ENCODE measurements around the gene RASL11B. TPM values are rescaled to one million over a fixed set of nuclear protein-coding genes. Genes with fewer than 3 reads are reported as not detected.

Gene RASL11B
- total and polyA plus RNA-seq, 8 donors, result 0.83 to 6.4 (median 2.9) TPM; not detected in 1

GRCh38 chr4:52910115-52910514 is 48.0 kb downstream of the RASL11B start:
- peaks cover 0 to 30% (median 21%) of the 10 kb centered on the region in 4 donors for H3K4me1 ChIP-seq
- no peak for DNase-seq
- TF ChIP-seq CTCF (IDR thresholded peaks at IDR 0.05), result no peak
- no peaks in the 10 kb centered on the region for H3K27me3 ChIP-seq
- H3K27ac ChIP-seq, result no peak overlapping the region
- peaks cover 0 to 6% (median 4%) of the 10 kb centered on the region in 4 donors for H3K36me3 ChIP-seq
- no peak overlapping the region for H3K4me3 ChIP-seq
- no peaks in the 10 kb centered on the region for H3K9me3 ChIP-seq
- intact Hi-C loops (cut with DNase I; ENCODE audit: low total_unique reads), result no loop called here

GRCh38 chr4:52911684-52912294 is 49.7 kb downstream of the RASL11B start:
- DNase-seq, result peak; percentile 84 to 93
- peak overlapping the region in 1 of 5 donors; percentile 84 for H3K27ac ChIP-seq
- H3K36me3 ChIP-seq, result no peaks in the 10 kb centered on the region
- intact Hi-C loops (cut with DNase I; ENCODE audit: low total_unique reads), result no loop called here
- WGBS, 5 donors, result 4 to 9% (median 7%) methylated on average over 3 of the region's 3 CpGs
- no peaks in the 10 kb centered on the region for H3K27me3 ChIP-seq
- TF ChIP-seq CTCF (IDR thresholded peaks at IDR 0.05), result peak in 5 of 7 experiments; percentile 38 to 58 (median 51)
- no peak for TF ChIP-seq POLR2AphosphoS5 (IDR thresholded peaks at IDR 0.05)
- peaks cover 0 to 42% (median 33%) of the 10 kb centered on the region in 4 donors for H3K4me1 ChIP-seq
- H3K4me3 ChIP-seq, result no peak overlapping the region
- H3K9me3 ChIP-seq, result no peaks in the 10 kb centered on the region

GRCh38 chr4:52912608-52913007 is 50.5 kb downstream of the RASL11B start:
- Histone ChIP-seq H3K9me3 (no peaks in the 10 kb centered on the region), H3K4me1 (peaks cover 0 to 42% (median 33%) of the 10 kb centered on the region in 4 donors), H3K36me3 (no peaks in the 10 kb centered on the region), H3K27ac (peak overlapping the region in 3 of 5 donors; percentile 26 to 84 (median 67)), H3K4me3 (no peak overlapping the region), H3K27me3 (no peaks in the 10 kb centered on the region)
- WGBS, 5 donors, result 75 to 91% (median 89%) methylated on average over 2 of the region's 2 CpGs
- TF ChIP-seq POLR2AphosphoS5 (IDR thresholded peaks at IDR 0.05) (no peak), CTCF (IDR thresholded peaks at IDR 0.05) (no peak), EP300 (IDR thresholded peaks at IDR 0.05) (no peak), POLR2A (IDR thresholded peaks at IDR 0.05) (no peak)
- DNase-seq, result no peak
- intact Hi-C loops (cut with DNase I; ENCODE audit: low total_unique reads), result no loop called here

GRCh38 chr4:52914051-52914605 is 52.0 kb downstream of the RASL11B start:
- H3K27ac ChIP-seq, result peak overlapping the region; percentile 67 to 93 (median 78)
- DNase-seq, result peak in 1 of 2 donors; percentile 80

GRCh38 chr4:52915191-52915590 is 53.1 kb downstream of the RASL11B start:
- no peak for DNase-seq
- Histone ChIP-seq H3K4me3 (no peak overlapping the region), H3K36me3 (no peaks in the 10 kb centered on the region), H3K4me1 (peaks cover 0 to 42% (median 33%) of the 10 kb centered on the region in 4 donors), H3K27ac (peak overlapping the region; percentile 56 to 84 (median 68)), H3K27me3 (no peaks in the 10 kb centered on the region), H3K9me3 (no peaks in the 10 kb centered on the region)
- TF ChIP-seq CTCF (IDR thresholded peaks at IDR 0.05) (no peak), POLR2A (IDR thresholded peaks at IDR 0.05) (no peak), EP300 (IDR thresholded peaks at IDR 0.05) (no peak), POLR2AphosphoS5 (IDR thresholded peaks at IDR 0.05) (no peak)
- intact Hi-C loops (cut with DNase I; ENCODE audit: low total_unique reads), result no loop called here

More at GRCh38 chr4:52914051-52914605, 52.0 kb downstream of the RASL11B start:
- Histone ChIP-seq H3K36me3 (no peaks in the 10 kb centered on the region), H3K9me3 (no peaks in the 10 kb centered on the region), H3K4me1 (peaks cover 0 to 42% (median 33%) of the 10 kb centered on the region in 4 donors), H3K4me3 (no peak overlapping the region), H3K27me3 (no peaks in the 10 kb centered on the region)
- 32 to 54% (median 46%) methylated on average over 3 of the region's 3 CpGs for WGBS, 5 donors
- intact Hi-C loops (cut with DNase I; ENCODE audit: low total_unique reads), result no loop called here
- TF ChIP-seq POLR2A (IDR thresholded peaks at IDR 0.05) (no peak), EP300 (IDR thresholded peaks at IDR 0.05) (no peak), POLR2AphosphoS5 (IDR thresholded peaks at IDR 0.05) (peak in 2 of 3 donors; percentile 6 to 30)
